DND-41 (cell line): Measurements from ENCODE around the gene CAV1.

Source experiments
- ATAC-seq: fragments of 200-7000 bp; cut with Tn5 transposase; 3 replicates; pipeline ENCODE4 v1.9.1; 2021; ENCODE audit warnings: low read depth; ENCODE audit not compliant: insufficient read depth
- DNase-seq: peaks from one replicate; pipeline ENCODE4 v3.0.0-alpha.2; 2020
- H2AFZ ChIP-seq: 2 replicates; pipeline ENCODE4 v1.6.0; 2012; ENCODE audit warnings: low read depth, low read length
- H3K27ac ChIP-seq: 2 replicates; pipeline ENCODE4 v1.5.1; 2012; ENCODE audit warnings: low read length, inconsistent platforms
- H3K27me3 ChIP-seq: fragments of 200-600 bp; sonication (generic); 2 replicates; pipeline ENCODE4 v1.6.0; 2012; ENCODE audit warnings: low read length, mild to moderate bottlenecking, inconsistent platforms; ENCODE audit not compliant: insufficient read depth, poor library complexity
- H3K36me3 ChIP-seq: 2 replicates; pipeline ENCODE4 v1.5.1; 2012; ENCODE audit warnings: low read length, inconsistent platforms; ENCODE audit not compliant: insufficient read depth
- H3K4me1 ChIP-seq: 2 replicates; pipeline ENCODE4 v1.5.1; 2012; ENCODE audit warnings: mild to moderate bottlenecking, low read length; ENCODE audit not compliant: insufficient read depth
- H3K4me2 ChIP-seq: 2 replicates; pipeline ENCODE4 v1.6.0; 2012; ENCODE audit warnings: mild to moderate bottlenecking, moderate library complexity, low read length, inconsistent platforms; ENCODE audit not compliant: insufficient read depth
- H3K4me3 ChIP-seq, 2 experiments: fragments of 200-600 bp in 1 of 2; shearing (Covaris generic) in 1 of 2; 2 replicates each; pipeline ENCODE4 v1.5.1; 2012 to 2016; ENCODE audit warnings: inconsistent platforms in 2 of 2, low read length in 2 of 2, mild to moderate bottlenecking in 2 of 2, low read depth in 1 of 2, moderate library complexity in 1 of 2
- H3K79me2 ChIP-seq: 2 replicates; pipeline ENCODE4 v1.6.0; 2012; ENCODE audit warnings: low read length, inconsistent platforms; ENCODE audit not compliant: insufficient read depth
- H3K9ac ChIP-seq: 2 replicates; pipeline ENCODE4 v1.6.0; 2012; ENCODE audit warnings: low read depth, mild to moderate bottlenecking, inconsistent platforms, low read length, moderate library complexity
- H3K9me3 ChIP-seq: 2 replicates; pipeline ENCODE4 v1.5.1; 2012; ENCODE audit warnings: low read length, moderate library complexity, mild to moderate bottlenecking, inconsistent platforms; ENCODE audit not compliant: insufficient read depth, severe bottlenecking
- H4K20me1 ChIP-seq: 2 replicates; pipeline ENCODE4 v1.6.0; 2012; ENCODE audit warnings: low read length; ENCODE audit not compliant: insufficient read depth
- EZH2 ChIP-seq: IDR thresholded peaks from 3 replicates; pipeline ENCODE4 v1.6.1; 2012; ENCODE audit warnings: borderline replicate concordance, low read depth, mild to moderate bottlenecking, moderate library complexity, low read length, inconsistent platforms; ENCODE audit not compliant: severe bottlenecking
- TF ChIP-seq, protein P1 (sequence below): IDR thresholded peaks from 2 replicates; pipeline ENCODE4 v1.5.1; 2012; ENCODE audit warnings: borderline replicate concordance, low read length, moderate library complexity, mild to moderate bottlenecking; ENCODE audit not compliant: poor library complexity, severe bottlenecking; ENCODE audit errors: extremely low read depth

Gene CAV1

DNA sequence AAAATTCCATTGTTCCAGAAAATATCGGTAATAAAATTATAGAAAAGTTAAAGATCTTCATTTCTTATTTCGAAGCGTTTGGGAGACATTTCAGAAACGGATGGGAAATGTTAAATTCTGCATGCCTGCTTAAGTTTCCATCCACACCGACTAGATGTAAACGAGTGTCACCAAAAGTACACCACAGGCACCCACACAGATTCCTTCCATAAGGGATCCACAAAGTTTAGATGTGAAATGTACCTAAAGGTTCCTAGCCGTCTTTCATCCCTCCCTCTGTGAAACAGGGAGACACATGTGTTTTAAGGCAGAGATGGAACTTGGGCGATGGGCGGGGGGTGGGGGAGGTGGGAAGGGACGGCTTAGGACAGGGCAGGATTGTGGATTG, 621 bp upstream of the CAV1 start:
- DNase-seq (no peak), ATAC-seq (no peak)
- H3K36me3 ChIP-seq, result no peaks in the 10 kb centered on the region
- no peaks in the 10 kb centered on the region for H3K9me3 ChIP-seq
- no peak for TF ChIP-seq EZH2
- TF ChIP-seq, protein P1, sequence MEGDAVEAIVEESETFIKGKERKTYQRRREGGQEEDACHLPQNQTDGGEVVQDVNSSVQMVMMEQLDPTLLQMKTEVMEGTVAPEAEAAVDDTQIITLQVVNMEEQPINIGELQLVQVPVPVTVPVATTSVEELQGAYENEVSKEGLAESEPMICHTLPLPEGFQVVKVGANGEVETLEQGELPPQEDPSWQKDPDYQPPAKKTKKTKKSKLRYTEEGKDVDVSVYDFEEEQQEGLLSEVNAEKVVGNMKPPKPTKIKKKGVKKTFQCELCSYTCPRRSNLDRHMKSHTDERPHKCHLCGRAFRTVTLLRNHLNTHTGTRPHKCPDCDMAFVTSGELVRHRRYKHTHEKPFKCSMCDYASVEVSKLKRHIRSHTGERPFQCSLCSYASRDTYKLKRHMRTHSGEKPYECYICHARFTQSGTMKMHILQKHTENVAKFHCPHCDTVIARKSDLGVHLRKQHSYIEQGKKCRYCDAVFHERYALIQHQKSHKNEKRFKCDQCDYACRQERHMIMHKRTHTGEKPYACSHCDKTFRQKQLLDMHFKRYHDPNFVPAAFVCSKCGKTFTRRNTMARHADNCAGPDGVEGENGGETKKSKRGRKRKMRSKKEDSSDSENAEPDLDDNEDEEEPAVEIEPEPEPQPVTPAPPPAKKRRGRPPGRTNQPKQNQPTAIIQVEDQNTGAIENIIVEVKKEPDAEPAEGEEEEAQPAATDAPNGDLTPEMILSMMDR, result no peak
- H3K9ac ChIP-seq, result no peak overlapping the region
- H3K4me1 ChIP-seq, result no peaks in the 10 kb centered on the region
- no peak overlapping the region for H3K4me3 ChIP-seq
- H4K20me1 ChIP-seq, result no peaks in the 10 kb centered on the region
- no peak overlapping the region for H3K27ac ChIP-seq
- H3K27me3 ChIP-seq, result peaks cover 7% of the 10 kb centered on the region
- H2AFZ ChIP-seq, result no peak overlapping the region
- no peaks in the 10 kb centered on the region for H3K79me2 ChIP-seq
- H3K4me2 ChIP-seq, result no peak overlapping the region

DNA sequence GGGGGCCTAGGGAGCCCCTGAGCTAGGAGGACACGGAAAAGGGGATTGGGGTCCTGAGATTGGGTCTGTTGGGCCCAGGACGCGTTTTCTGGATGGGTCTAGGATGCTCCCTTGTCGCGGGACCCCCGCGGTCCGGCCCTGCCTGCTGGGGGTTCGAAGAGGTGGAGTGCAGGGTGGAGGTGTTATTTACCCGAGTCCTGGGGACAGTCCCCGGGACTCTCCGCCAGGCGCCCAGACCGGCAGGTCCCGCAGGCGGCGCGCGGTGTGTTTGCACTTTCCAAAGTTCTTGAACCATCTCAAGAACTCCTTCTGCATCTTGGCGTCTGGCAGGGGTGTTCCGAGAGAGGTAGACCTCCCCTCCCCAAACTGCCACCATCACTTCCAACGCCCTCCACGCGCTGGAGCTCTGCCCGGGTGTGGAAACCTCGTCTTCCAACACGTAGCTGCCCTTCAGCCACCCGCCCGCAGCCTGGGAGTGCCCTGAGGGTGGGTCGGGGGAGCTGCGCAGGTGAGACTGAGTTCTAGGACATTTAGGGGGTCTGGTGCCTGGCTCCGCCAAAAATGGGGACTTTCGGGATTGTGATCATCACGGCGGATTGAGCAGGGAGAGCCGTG, 569 bp downstream of the CAV1 start:
- Histone ChIP-seq H3K9ac (no peak overlapping the region), H3K27ac (no peak overlapping the region), H2AFZ (no peak overlapping the region), H3K27me3 (peaks cover 3% of the 10 kb centered on the region), H3K4me1 (no peaks in the 10 kb centered on the region), H3K9me3 (no peaks in the 10 kb centered on the region), H3K36me3 (no peaks in the 10 kb centered on the region), H4K20me1 (no peaks in the 10 kb centered on the region), H3K4me2 (no peak overlapping the region), H3K4me3 (no peak overlapping the region), H3K79me2 (no peaks in the 10 kb centered on the region)
- ATAC-seq, result no peak
- DNase-seq, result no peak
- TF ChIP-seq EZH2, result no peak
- TF ChIP-seq, protein P1, result no peak

DNA sequence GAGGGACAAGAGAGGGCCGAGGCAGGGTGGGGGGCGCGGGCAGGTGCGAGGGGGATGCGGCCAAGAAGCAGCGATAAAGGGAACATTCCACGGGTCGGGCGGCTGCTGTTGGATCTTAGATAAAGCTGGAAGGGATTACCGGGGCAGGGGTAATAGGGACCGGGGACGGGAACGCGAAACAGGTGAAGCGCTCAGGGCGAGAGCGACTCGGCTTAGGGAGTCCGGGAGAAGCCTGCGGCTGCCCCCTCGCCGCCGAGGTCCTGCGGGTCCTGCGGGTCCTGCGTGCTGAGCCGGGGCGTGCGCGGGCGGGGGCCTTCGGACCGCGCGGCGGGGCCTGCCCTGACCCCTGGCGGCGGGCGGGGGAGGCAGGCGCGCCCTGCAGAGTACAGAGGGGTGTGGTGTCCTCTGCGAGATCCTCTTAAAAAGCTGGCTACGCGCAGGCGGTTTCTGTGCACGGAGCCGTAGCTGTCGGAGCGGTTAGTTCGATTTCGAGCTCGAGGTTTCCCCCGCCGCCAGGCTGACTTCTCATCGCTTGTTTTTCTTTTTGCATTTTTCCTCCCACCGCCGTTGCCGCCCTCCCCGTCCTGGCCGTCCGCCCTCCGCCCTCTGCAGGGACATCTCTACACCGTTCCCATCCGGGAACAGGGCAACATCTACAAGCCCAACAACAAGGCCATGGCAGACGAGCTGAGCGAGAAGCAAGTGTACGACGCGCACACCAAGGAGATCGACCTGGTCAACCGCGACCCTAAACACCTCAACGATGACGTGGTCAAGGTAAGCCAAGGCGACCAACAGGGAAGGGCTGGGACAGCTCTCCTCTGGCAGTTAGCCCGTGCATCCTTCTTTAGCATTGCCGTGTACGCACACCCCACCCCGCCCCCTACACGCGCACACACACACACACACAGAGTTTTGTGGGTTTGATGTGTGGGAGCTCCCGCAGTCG, 1.4 kb downstream of the CAV1 start:
- H3K9ac ChIP-seq, result no peak overlapping the region

More for the DNA sequence above, 1.4 kb downstream of the CAV1 start:
- Histone ChIP-seq H3K4me3 (no peak overlapping the region), H3K79me2 (no peaks in the 10 kb centered on the region), H2AFZ (no peak overlapping the region), H3K36me3 (no peaks in the 10 kb centered on the region), H4K20me1 (no peaks in the 10 kb centered on the region), H3K4me1 (no peaks in the 10 kb centered on the region), H3K9me3 (no peaks in the 10 kb centered on the region), H3K27ac (no peak overlapping the region), H3K4me2 (no peak overlapping the region), H3K27me3 (peaks cover 3% of the 10 kb centered on the region)
- no peak for DNase-seq
- TF ChIP-seq, protein P1, result no peak
- TF ChIP-seq EZH2, result no peak
- ATAC-seq, result no peak
